T-cell (primary cell): Measurements from ENCODE around the gene ALDH1A2. TPM values are rescaled to one million over a fixed set of nuclear protein-coding genes. Genes with fewer than 3 reads are reported as not detected.
"Not testable (repeated sequence)": the region's sequence is repeated elsewhere in the genome, so short reads cannot be mapped to it uniquely, and the experiment has no call there.

Source experiments
- ATAC-seq, 4 experiments: fragments of 200-7000 bp in 3 of 4; fragments of 150-1000 bp in 1 of 4; cut with Tn5 transposase; replicated peaks in 1 of 4; 1 replicate in 3 of 4; 2 replicates in 1 of 4; pipeline ENCODE4 v1.10.0; 2021; ENCODE audit warnings: moderate library complexity in 3 of 4, mild to moderate bottlenecking in 2 of 4, moderate number of reproducible peaks in 1 of 4
- CTCF ChIA-PET, 2 donors: fragments of 300-600 bp; sonication (Branson Sonifier 250); formaldehyde crosslinking; loops; one replicate each; lab custom pipeline; 2022; ENCODE audit warnings: antibody characterized with exemption in 2 of 2; lab: Charles Lee
- POLR2A ChIA-PET, 2 donors: fragments of 300-600 bp; sonication (Branson Sonifier 250); formaldehyde crosslinking; loops; one replicate each; lab custom pipeline; 2022; ENCODE audit warnings: antibody characterized with exemption in 2 of 2; lab: Charles Lee
- DNase-seq, 35 experiments: peaks; one replicate each; pipeline versions ENCODE4 v3.0.0 to v3.0.0-alpha.2; 2013 to 2023
- H3K27ac ChIP-seq: one replicate; pipeline ENCODE4 v1.5.1; 2013; ENCODE audit warnings: low read length
- H3K27me3 ChIP-seq, 2 experiments: replicated peaks in 1 of 2; 1 replicate in 1 of 2; 2 replicates in 1 of 2; pipeline versions ENCODE4 v1.6.1 to v1.7.0; 2013; ENCODE audit warnings: low read length in 1 of 2, mixed read lengths in 1 of 2; ENCODE audit not compliant: control insufficient read depth in 2 of 2, insufficient read depth in 2 of 2; ENCODE audit errors: extremely low read depth in 1 of 2
- H3K36me3 ChIP-seq, 2 donors: 1 replicate in 1 of 2; 2 replicates in 1 of 2; pipeline versions ENCODE4 v1.6.1 to v1.7.0; 2013; ENCODE audit warnings: low read length in 1 of 2; ENCODE audit not compliant: control insufficient read depth in 2 of 2, insufficient read depth in 1 of 2; ENCODE audit errors: extremely low read depth in 1 of 2
- H3K4me1 ChIP-seq, 2 experiments: 1 replicate in 1 of 2; 2 replicates in 1 of 2; pipeline versions ENCODE4 v1.6.1 to v1.7.0; 2013; ENCODE audit warnings: low read length in 2 of 2, mixed read lengths in 1 of 2; ENCODE audit not compliant: insufficient read depth in 2 of 2, control insufficient read depth in 1 of 2; ENCODE audit errors: extremely low read depth in 1 of 2
- H3K4me3 ChIP-seq, 2 donors: 1 replicate in 1 of 2; 2 replicates in 1 of 2; pipeline versions ENCODE4 v1.5.1 to v1.7.0; 2013; ENCODE audit warnings: mild to moderate bottlenecking in 2 of 2, low read length in 1 of 2, moderate library complexity in 1 of 2; ENCODE audit not compliant: control insufficient read depth in 1 of 2; ENCODE audit errors: extremely low read depth in 1 of 2
- H3K9me3 ChIP-seq: 2 replicates; pipeline ENCODE4 v1.7.0; 2013
- H3K27ac Mint-ChIP-seq, 2 donors: one replicate each; pipeline ENCODE4 v1.8.0; 2020 to 2021; ENCODE audit warnings: mild to moderate bottlenecking in 2 of 2, mixed read lengths in 2 of 2
- H3K27me3 Mint-ChIP-seq, 2 donors: one replicate each; pipeline ENCODE4 v1.8.0; 2021 to 2022; ENCODE audit warnings: mixed read lengths in 2 of 2
- H3K36me3 Mint-ChIP-seq: one replicate; pipeline ENCODE4 v1.8.0; 2021; ENCODE audit warnings: mixed read lengths
- H3K4me1 Mint-ChIP-seq, 3 donors: one replicate each; pipeline ENCODE4 v1.8.0; 2020 to 2022; ENCODE audit warnings: mixed read lengths in 3 of 3, mild to moderate bottlenecking in 1 of 3
- H3K4me3 Mint-ChIP-seq, 3 donors: one replicate each; pipeline ENCODE4 v1.8.0; 2020 to 2022; ENCODE audit warnings: mild to moderate bottlenecking in 3 of 3, mixed read lengths in 3 of 3, moderate library complexity in 3 of 3
- H3K9me3 Mint-ChIP-seq, 3 donors: one replicate each; pipeline ENCODE4 v1.8.0; 2020 to 2022; ENCODE audit warnings: mixed read lengths in 3 of 3
- WGBS: methylation state at CpG from one replicate; pipeline ENCODE4 v1.1.5; 2013; ENCODE audit warnings: missing lambda C conversion rate; ENCODE audit not compliant: insufficient coverage; 5-methylcytosine and 5-hydroxymethylcytosine counted together
- total RNA-seq, 35 experiments: library from RNA in 6 of 35; stranded (reverse) in 6 of 35; fragments of 120-200 nt in 1 of 35; gene quantifications; one replicate each; pipeline versions ENCODE4 v1.2.1 to v1.2.4 and lab custom pipeline; 2013 to 2026

Gene ALDH1A2
- total RNA-seq (under 1 TPM in 3 of 5 donors, not detected in 2; 0.47 to 0.95 (median 0.73) TPM), total RNA-seq (lab: John Stamatoyannopoulos, UW) (0 to 0.51 (median 0) reads per million in 29 experiments)
- total RNA-seq (2013): 0.42 TPM

GRCh38 chr15:58065445-58066041, at the start of gene ALDH1A2:
Gene ALDH1A2 (minus strand): TSS chr15:58065711. CDS start chr15:58065650, 61 bp downstream.
- CTCF ChIA-PET: interaction anchor here in 1 of 2 donors (1.3 kb wide), 1 partner anchor 12 kb away, joined by 3 read pairs; no protein-coding TSS in a partner anchor
- Mint-ChIP-seq H3K4me1 (peaks cover 6 to 14% (median 8%) of the 10 kb centered on the region in 3 donors), H3K27me3 (peaks cover 49 to 55% of the 10 kb centered on the region in 2 donors), H3K36me3 (no peaks in the 10 kb centered on the region), H3K27ac (no peak within 1 kb of the TSS), H3K9me3 (peaks cover 0 to 6% (median 0%) of the 10 kb centered on the region in 3 donors), H3K4me3 (peak within 1 kb of the TSS; percentile 53 to 80 (median 60))
- no peak within 1 kb of the TSS for H3K27ac ChIP-seq
- POLR2A ChIA-PET: no interaction called here
- ATAC-seq (peak in 2 of 4 experiments; percentile 23 to 43), DNase-seq (peak in 5 of 35 experiments; percentile 1 to 8 (median 3))
- 9% methylated on average over 75 of the region's 75 CpGs for WGBS
- H3K36me3 ChIP-seq: no peaks in the 10 kb centered on the region
- peaks cover 21 to 36% of the 10 kb centered on the region in 2 experiments for H3K27me3 ChIP-seq
- no peaks in the 10 kb centered on the region for H3K9me3 ChIP-seq
- H3K4me1 ChIP-seq: peaks cover 3 to 16% of the 10 kb centered on the region in 2 experiments
- H3K4me3 ChIP-seq: peak within 1 kb of the TSS; percentile 39 to 75

DNA sequence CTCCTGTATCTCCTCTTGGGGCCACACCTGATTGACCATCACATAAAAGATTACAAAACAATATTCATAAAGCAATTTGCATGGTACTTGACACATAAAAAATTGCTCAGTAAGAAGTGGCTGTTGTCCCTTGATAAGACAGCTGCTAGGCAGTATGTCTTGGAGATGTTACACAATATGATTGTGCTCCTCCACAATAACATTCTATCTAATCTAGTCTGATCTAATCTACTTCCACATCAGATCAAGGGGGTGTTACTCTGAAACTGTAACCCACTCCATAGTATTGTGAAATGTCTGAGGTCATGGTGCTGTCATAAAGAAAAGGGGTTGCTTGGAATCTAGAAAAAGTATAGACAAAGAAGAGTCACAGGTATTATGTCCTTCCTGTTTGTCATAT, 49.3 kb upstream of the ALDH1A2 start:
- Mint-ChIP-seq H3K36me3 (no peaks in the 10 kb centered on the region), H3K9me3 (no peaks in the 10 kb centered on the region), H3K4me3 (no peak overlapping the region), H3K4me1 (no peaks in the 10 kb centered on the region), H3K27ac (no peak overlapping the region), H3K27me3 (peaks cover 19 to 23% of the 10 kb centered on the region in 2 donors)
- Histone ChIP-seq H3K9me3 (no peaks in the 10 kb centered on the region), H3K27me3 (peaks cover 0 to 8% of the 10 kb centered on the region in 2 experiments), H3K4me1 (no peaks in the 10 kb centered on the region), H3K36me3 (no peaks in the 10 kb centered on the region), H3K4me3 (no peak overlapping the region), H3K27ac (no peak overlapping the region)
- DNase-seq: no peak
- ChIA-PET POLR2A (no interaction called here), CTCF (interaction anchor here in 1 of 2 donors (1.0 kb wide), 1 partner anchor 9 kb away, joined by 3 read pairs; no protein-coding TSS in a partner anchor)
- no peak for ATAC-seq

GRCh38 chr15:58114388-58114787, 48.9 kb upstream of the ALDH1A2 start:
- H3K4me3 Mint-ChIP-seq: no peak overlapping the region
- H3K4me1 Mint-ChIP-seq: no peaks in the 10 kb centered on the region
- no peaks in the 10 kb centered on the region for H3K4me1 ChIP-seq
- CTCF ChIA-PET: no interaction called here
- peaks cover 0 to 5% of the 10 kb centered on the region in 2 experiments for H3K27me3 ChIP-seq
- H3K36me3 Mint-ChIP-seq: no peaks in the 10 kb centered on the region
- H3K9me3 ChIP-seq: no peaks in the 10 kb centered on the region
- H3K27ac ChIP-seq: no peak overlapping the region
- no peaks in the 10 kb centered on the region for H3K36me3 ChIP-seq
- H3K27ac Mint-ChIP-seq: no peak overlapping the region
- H3K4me3 ChIP-seq: no peak overlapping the region
- peaks cover 19 to 23% of the 10 kb centered on the region in 2 donors for H3K27me3 Mint-ChIP-seq
- 70% methylated on average over 1 of the region's 3 CpGs for WGBS
- ATAC-seq: no peak
- POLR2A ChIA-PET: no interaction called here
- H3K9me3 Mint-ChIP-seq: no peaks in the 10 kb centered on the region
- no peak for DNase-seq

GRCh38 chr15:58113358-58113757, 47.8 kb upstream of the ALDH1A2 start:
- H3K27ac ChIP-seq, H3K36me3 Mint-ChIP-seq, H3K4me3 Mint-ChIP-seq, H3K9me3 ChIP-seq, H3K4me3 ChIP-seq, H3K27me3 ChIP-seq, H3K27ac Mint-ChIP-seq, H3K4me1 Mint-ChIP-seq, POLR2A ChIA-PET, DNase-seq, H3K4me1 ChIP-seq, CTCF ChIA-PET, H3K36me3 ChIP-seq, H3K9me3 Mint-ChIP-seq, ATAC-seq: not testable (repeated sequence)
- WGBS: 52% methylated on average over 3 of the region's 5 CpGs
- H3K27me3 Mint-ChIP-seq: peaks cover 19 to 23% of the 10 kb centered on the region in 2 donors

GRCh38 chr15:58111718-58112104, 46.2 kb upstream of the ALDH1A2 start:
- CTCF ChIA-PET: no interaction called here
- H3K27ac Mint-ChIP-seq: no peak overlapping the region
- 92% methylated on average over 2 of the region's 5 CpGs for WGBS
- H3K27me3 Mint-ChIP-seq: peaks cover 21 to 23% of the 10 kb centered on the region in 2 donors
- H3K27me3 ChIP-seq: peaks cover 0 to 5% of the 10 kb centered on the region in 2 experiments
- H3K36me3 ChIP-seq: no peaks in the 10 kb centered on the region
- no peak overlapping the region for H3K27ac ChIP-seq
- H3K4me1 ChIP-seq: no peaks in the 10 kb centered on the region
- H3K4me3 Mint-ChIP-seq: no peak overlapping the region
- H3K9me3 ChIP-seq: no peaks in the 10 kb centered on the region
- ATAC-seq: no peak
- no peaks in the 10 kb centered on the region for H3K4me1 Mint-ChIP-seq
- POLR2A ChIA-PET: no interaction called here
- no peak overlapping the region for H3K4me3 ChIP-seq
- H3K36me3 Mint-ChIP-seq: no peaks in the 10 kb centered on the region
- no peak for DNase-seq
- no peaks in the 10 kb centered on the region for H3K9me3 Mint-ChIP-seq

- DNase-seq (no peak), ATAC-seq (no peak)
- no peaks in the 10 kb centered on the region for H3K36me3 Mint-ChIP-seq
- H3K27me3 ChIP-seq: peaks cover 0 to 5% of the 10 kb centered on the region in 2 experiments
- CTCF ChIA-PET: no interaction called here
- no peak overlapping the region for H3K27ac Mint-ChIP-seq
- H3K27me3 Mint-ChIP-seq: peaks cover 23 to 25% of the 10 kb centered on the region in 2 donors
- no peak overlapping the region for H3K4me3 Mint-ChIP-seq
- no peaks in the 10 kb centered on the region for H3K9me3 Mint-ChIP-seq
- H3K4me1 Mint-ChIP-seq: no peaks in the 10 kb centered on the region
- POLR2A ChIA-PET: no interaction called here
- H3K36me3 ChIP-seq: no peaks in the 10 kb centered on the region
- 46% methylated on average over 2 of the region's 6 CpGs for whole genome bisulfite sequencing
- H3K4me3 ChIP-seq: no peak overlapping the region
- no peaks in the 10 kb centered on the region for H3K4me1 ChIP-seq
- H3K27ac ChIP-seq: no peak overlapping the region
- H3K9me3 ChIP-seq: no peaks in the 10 kb centered on the region
Observed at GRCh38 chr15:58110999-58111717, 45.6 kb upstream of the ALDH1A2 start.
